Endometrial microvascular endothelial cells (primary cell): ENCODE measurements around the gene WTAP. TPM values are rescaled to one million over a fixed set of nuclear protein-coding genes. Genes with fewer than 3 reads are reported as not detected.

Source experiments
- in situ Hi-C: cut with HindIII; loops from 2 replicates; pipeline ENCODE4 v1.10.0; 2017; ENCODE audit warnings: low sequenced_read_pairs, low pct_unique_long_range_greater_than_20kb; ENCODE audit errors: inconsistent ontology term
- total RNA-seq: library from RNA; depleted of rRNA; stranded (reverse); fragments of >200 nt; gene quantifications from one replicate; pipeline ENCODE4 v1.2.3, GENCODE V29; 2015; ENCODE audit errors: inconsistent ontology term

WTAP gene
- total RNA-seq, 1 donor from 2014 or later: 52.8 TPM

DNA sequence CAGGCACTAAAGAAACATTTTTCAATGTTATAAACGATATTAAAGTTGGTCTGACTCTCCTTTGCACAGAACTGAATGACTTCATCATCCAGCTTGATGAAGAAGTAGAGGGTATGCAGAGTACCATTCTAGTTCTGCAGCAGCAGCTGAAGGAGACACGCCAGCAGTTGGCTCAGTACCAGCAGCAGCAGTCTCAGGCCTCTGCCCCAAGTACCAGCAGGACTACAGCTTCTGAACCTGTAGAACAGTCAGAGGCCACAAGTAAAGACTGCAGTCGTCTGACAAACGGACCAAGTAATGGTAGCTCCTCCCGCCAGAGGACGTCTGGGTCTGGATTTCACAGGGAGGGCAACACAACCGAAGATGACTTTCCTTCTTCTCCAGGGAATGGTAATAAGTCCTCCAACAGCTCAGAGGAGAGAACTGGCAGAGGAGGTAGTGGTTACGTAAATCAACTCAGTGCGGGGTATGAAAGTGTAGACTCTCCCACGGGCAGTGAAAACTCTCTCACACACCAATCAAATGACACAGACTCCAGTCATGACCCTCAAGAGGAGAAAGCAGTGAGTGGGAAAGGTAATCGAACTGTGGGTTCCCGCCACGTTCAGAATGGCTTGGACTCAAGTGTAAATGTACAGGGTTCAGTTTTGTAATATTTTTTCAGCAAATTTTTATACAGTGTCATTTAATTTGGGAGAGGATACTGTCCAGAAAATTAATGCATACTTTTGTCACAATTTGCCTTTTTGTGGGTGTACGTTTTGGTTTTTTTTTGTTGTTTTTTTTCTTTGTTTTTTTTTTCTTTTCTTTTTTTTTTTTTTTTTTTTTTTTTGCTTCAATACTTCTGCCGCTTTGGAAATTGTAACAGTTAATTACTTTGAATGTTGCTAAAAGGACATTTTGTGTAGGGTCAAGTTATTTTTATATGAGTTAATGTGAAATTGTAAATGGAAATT is 27.9 kb downstream of the WTAP start:
- in situ Hi-C loops: loop anchor here (25.0 kb wide), 1 partner anchor 232 kb away; no protein-coding TSS in a partner anchor

GRCh38 chr6:159756508-159756907 is 29.2 kb downstream of the WTAP start:
- in situ Hi-C loops: loop anchor here (25.0 kb wide), 1 partner anchor 231 kb away; no protein-coding TSS in a partner anchor

- in situ Hi-C loops: loop anchor here (25.0 kb wide), 1 partner anchor 229 kb away; no protein-coding TSS in a partner anchor
Observed at GRCh38 chr6:159758031-159759001, 31.0 kb downstream of the WTAP start.

DNA sequence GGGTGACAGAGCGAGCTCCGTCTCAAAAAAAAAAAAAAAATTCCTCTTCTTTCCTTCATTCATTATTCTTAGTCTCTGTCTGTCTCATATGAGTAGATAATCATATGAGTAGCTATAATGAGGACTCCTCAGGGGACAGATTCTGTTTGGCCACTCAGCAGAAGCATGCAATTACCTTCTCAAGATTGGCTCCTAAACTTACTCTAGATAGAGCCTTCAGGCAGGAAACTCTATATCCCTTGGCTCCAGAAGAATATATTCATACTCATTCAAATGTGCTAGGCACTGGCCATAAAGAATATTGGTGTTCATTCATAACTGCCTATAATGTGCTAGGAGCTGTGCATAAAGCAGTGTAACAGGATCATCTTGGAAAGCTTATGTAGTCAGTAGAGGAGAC is 32.3 kb downstream of the WTAP start:
- in situ Hi-C loops: loop anchor here (25.0 kb wide), 1 partner anchor 228 kb away; no protein-coding TSS in a partner anchor

- in situ Hi-C loops: loop anchor here (25.0 kb wide), 1 partner anchor 227 kb away; no protein-coding TSS in a partner anchor
Observed at GRCh38 chr6:159760602-159761057, 33.3 kb downstream of the WTAP start.

- in situ Hi-C loops: loop anchor here (25.0 kb wide), 1 partner anchor 226 kb away; no protein-coding TSS in a partner anchor
Observed at GRCh38 chr6:159761129-159761872, 34.0 kb downstream of the WTAP start.

DNA sequence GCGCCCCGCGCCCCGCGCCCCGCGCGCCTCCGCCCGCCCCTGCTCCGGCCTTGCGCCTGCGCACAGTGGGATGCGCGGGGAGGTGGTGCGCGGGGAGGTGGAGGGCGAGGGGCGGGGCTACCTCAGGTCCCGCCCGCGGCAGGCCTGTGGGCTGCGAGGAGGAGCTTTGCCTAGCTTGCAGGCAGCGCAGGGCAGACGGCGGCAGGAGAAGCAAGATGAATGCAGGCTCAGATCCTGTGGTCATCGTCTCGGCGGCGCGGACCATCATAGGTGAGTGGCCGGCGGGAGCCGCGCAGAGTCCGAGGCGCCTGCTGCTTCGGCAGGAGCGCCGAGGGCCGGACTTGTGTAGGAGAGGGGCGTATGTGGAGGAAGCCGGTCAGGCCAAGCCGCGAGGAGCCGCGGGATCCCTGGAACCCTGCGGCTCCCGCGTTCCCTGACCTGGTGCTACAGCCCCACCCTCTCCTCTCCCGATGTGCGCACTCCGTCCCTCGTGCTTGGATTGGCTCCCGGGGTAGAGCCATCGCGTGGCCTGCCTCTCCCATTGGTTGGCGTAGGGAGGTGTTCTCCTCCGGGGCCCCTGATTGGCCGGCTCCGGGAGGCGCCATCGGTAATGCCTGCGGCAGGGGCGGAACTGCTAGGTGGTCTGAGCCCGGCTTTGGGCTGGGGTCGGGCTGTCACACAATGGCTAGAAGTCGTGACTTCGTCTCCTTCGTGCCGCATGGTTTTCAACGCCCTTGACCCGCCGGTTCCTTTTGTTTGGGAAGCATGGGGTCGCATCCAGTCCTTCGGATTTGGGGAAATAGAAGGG is 34.8 kb downstream of the WTAP start, which contains the start of gene ACAT2:
ACAT2 (plus strand) TSS at position 173 of the 808 bp plus-strand sequence; CDS start at position 216, 43 bp downstream.
- in situ Hi-C loops: loop anchor here (25.0 kb wide), 1 partner anchor 225 kb away; no protein-coding TSS in a partner anchor

DNA sequence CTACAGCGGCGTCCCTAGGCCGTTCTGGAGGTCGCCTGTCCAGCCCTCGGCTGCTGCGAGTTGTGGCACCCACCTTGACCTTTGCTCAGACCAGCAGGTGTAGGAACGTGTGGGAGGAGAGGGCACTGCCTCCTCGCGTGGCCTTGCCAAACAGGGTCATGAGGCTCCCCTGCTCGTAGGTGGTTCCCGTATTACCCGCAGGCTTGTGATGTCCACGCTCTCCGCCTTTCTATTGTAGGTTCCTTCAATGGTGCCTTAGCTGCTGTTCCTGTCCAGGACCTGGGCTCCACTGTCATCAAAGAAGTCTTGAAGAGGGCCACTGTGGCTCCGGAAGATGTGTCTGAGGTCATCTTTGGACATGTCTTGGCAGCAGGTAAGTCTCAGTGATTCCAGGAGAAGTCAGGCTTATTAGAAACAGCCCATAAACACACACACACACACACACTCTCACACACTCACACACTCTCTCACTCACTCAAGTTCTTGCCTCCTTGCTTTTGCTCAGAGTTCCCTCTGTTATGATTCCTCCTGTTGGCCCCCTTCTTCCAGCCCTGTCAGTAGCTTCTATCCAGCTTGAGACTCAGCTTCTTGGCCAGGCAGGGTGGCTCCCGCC is 35.5 kb downstream of the WTAP start:
- in situ Hi-C loops: loop anchor here (25.0 kb wide), 1 partner anchor 225 kb away; no protein-coding TSS in a partner anchor

DNA sequence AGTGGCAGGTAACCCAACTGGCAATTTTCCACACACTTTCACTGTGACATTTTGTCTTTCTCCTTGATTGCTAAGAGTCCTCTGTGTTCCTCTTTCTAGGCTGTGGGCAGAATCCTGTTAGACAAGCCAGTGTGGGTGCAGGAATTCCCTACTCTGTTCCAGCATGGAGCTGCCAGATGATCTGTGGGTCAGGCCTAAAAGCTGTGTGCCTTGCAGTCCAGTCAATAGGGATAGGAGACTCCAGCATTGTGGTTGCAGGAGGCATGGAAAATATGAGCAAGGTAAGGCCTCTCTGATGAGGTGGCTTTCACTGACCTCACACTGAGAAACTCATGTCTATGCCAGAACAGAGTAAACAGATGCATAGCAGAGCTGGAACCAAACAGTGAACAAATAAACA is 39.6 kb downstream of the WTAP start:
- in situ Hi-C loops: loop anchor here (25.0 kb wide), 1 partner anchor 220 kb away; no protein-coding TSS in a partner anchor

GRCh38 chr6:159769470-159769869 is 42.2 kb downstream of the WTAP start:
- in situ Hi-C loops: loop anchor here (25.0 kb wide), 1 partner anchor 218 kb away; no protein-coding TSS in a partner anchor

DNA sequence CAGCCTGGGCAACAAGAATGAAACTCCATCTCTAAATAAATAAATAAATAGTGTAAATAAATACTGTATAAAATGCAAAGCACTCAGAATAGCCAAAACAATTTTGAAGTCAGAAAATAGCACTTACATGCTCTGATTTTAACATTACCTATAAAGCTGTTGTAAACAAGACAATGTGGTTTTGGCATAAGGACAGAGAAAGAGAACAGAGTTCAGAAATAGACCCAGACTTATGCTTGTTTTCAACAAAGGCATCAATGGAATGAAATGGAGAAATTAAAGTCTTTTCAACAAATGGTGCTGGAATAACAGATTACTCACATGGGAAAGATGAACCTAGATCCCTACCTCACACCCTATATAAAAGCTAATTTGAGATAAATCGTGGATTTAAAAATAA is 44.9 kb downstream of the WTAP start:
- in situ Hi-C loops: loop anchor here (25.0 kb wide), 1 partner anchor 215 kb away; no protein-coding TSS in a partner anchor

GRCh38 chr6:159777240-159777904 is 50.1 kb downstream of the WTAP start:
- in situ Hi-C loops: no loop called here

GRCh38 chr6:159778131-159778530 is 50.8 kb downstream of the WTAP start:
- in situ Hi-C loops: no loop called here

DNA sequence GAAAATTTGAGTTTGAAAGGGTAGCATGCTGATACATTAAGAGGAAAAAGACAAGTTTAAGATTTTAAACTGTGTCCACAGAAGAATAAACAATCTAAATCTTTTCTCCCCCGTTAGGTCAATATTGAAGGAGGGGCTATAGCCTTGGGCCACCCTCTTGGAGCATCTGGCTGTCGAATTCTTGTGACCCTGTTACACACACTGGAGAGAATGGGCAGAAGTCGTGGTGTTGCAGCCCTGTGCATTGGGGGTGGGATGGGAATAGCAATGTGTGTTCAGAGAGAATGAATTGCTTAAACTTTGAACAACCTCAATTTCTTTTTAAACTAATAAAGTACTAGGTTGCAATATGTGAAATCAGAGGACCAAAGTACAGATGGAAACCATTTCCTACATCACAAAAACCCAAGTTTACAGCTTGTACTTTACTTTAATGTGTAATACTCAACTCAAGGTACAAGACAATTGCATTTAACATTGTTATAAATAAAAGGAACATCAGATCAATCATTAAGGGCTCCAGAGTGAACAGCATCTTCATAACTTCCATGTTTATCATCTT is 51.3 kb downstream of the WTAP start:
- in situ Hi-C loops: no loop called here

DNA sequence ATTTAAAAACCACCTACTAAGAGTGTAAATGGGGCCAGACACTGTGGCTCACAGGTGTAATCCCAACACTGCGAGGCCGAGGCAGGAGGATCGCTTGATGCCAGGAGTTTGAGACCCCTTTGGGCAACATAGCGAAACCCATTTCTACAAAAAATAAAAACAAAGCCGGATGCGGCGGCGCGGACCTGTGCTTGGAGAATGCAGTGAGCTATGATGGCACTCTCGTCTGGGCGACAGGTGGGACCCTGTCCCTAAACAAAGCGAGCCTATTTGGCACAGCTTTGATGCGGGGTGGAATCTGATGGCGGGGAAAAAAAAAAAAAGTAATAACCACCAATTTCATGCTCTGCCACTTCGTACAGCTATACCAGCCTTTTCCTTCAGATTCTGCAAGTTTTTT is 61.0 kb downstream of the WTAP start:
- in situ Hi-C loops: no loop called here
